Karpas-422 (cell line): ENCODE measurements around the gene KCNJ4. TPM values are rescaled to one million over a fixed set of nuclear protein-coding genes. Genes with fewer than 3 reads are reported as not detected.

Experiments
- DNase-seq: peaks from one replicate; pipeline ENCODE4 v3.0.0-alpha.2; 2015
- H2AFZ ChIP-seq: fragments of 200-600 bp; sonication (generic); 2 replicates; pipeline ENCODE4 v1.6.1; 2014; ENCODE audit warnings: antibody characterized with exemption, low read length, mixed read lengths
- H3K27ac ChIP-seq: fragments of 200-600 bp; sonication (generic); 2 replicates; pipeline ENCODE4 v1.5.1; 2014; ENCODE audit warnings: mild to moderate bottlenecking, low read length, moderate library complexity
- H3K27me3 ChIP-seq: fragments of 200-600 bp; sonication (generic); 2 replicates; pipeline ENCODE4 v1.6.1; 2014; ENCODE audit warnings: low read length, mixed read lengths
- H3K36me3 ChIP-seq: fragments of 200-600 bp; sonication (generic); 2 replicates; pipeline ENCODE4 v1.6.1; 2014; ENCODE audit warnings: low read length, mixed read lengths; ENCODE audit not compliant: insufficient read depth
- H3K4me1 ChIP-seq: fragments of 200-600 bp; sonication (generic); 2 replicates; pipeline ENCODE4 v1.6.1; 2014; ENCODE audit warnings: mild to moderate bottlenecking, low read length, mixed read lengths
- H3K4me2 ChIP-seq: fragments of 200-600 bp; sonication (generic); 2 replicates; pipeline ENCODE4 v1.6.1; 2014; ENCODE audit warnings: low read length, low read depth, mild to moderate bottlenecking; ENCODE audit not compliant: poor library complexity, severe bottlenecking
- H3K4me3 ChIP-seq: fragments of 200-600 bp; sonication (generic); 2 replicates; pipeline ENCODE4 v1.5.1; 2014; ENCODE audit warnings: mild to moderate bottlenecking, antibody characterized with exemption, low read length, mixed read lengths
- H3K79me2 ChIP-seq: fragments of 200-600 bp; sonication (generic); 2 replicates; pipeline ENCODE4 v1.6.1; 2014; ENCODE audit warnings: mild to moderate bottlenecking, low read length, mixed read lengths
- H3K9ac ChIP-seq: fragments of 200-600 bp; sonication (generic); 2 replicates; pipeline ENCODE4 v1.6.0; 2014; ENCODE audit warnings: low read length
- H3K9me2 ChIP-seq: fragments of 200-600 bp; sonication (generic), shearing (Covaris generic); replicated peaks from 2 replicates; pipeline ENCODE4 v1.6.0; 2014; ENCODE audit warnings: mild to moderate bottlenecking, low read length, moderate library complexity; ENCODE audit not compliant: insufficient read depth
- H3K9me3 ChIP-seq: fragments of 300-700, 200-600 bp; sonication (generic); 2 replicates; pipeline ENCODE4 v1.6.1; 2014; ENCODE audit warnings: low read length, mixed read lengths
- H4K20me1 ChIP-seq: fragments of 200-600 bp; sonication (generic); 2 replicates; pipeline ENCODE4 v1.6.1; 2014; ENCODE audit warnings: mild to moderate bottlenecking, antibody characterized with exemption, low read length, low read depth; ENCODE audit not compliant: insufficient read depth
- total RNA-seq: library from RNA; depleted of rRNA; stranded (reverse); fragments of >200 nt; shearing (Covaris generic); gene quantifications from 2 replicates; pipeline ENCODE4 v1.2.3, GENCODE V29; 2014; ENCODE audit warnings: low replicate concordance; rRNA removed

KCNJ4 gene
- not detected in 2 replicates for total RNA-seq

DNA sequence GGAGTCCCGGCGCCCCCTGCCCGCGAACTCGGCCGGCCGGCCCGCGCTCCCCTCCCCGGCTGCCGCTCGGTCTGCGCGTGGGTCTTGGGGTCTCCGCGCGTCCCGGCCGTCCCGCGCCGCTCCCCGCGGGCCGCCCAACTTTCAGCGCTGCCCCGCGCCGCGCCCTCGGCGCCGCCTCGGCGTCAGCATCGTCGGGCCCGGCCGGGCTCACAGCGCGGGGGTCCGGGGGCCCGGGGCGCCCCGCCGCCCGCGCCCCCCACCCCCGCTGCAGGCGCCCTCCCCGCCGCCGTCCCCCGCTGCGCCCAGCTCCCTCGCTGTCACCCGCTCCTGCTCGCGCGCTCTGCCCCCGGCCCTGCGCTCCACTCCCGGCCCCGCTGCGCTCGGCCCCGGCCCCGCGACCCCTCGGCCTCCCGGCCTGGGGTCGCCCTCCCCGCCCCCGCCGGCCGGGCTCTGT lies at the start of gene KCNJ4:
KCNJ4 (minus strand) TSS at position 124 of the 454 bp plus-strand sequence. CDS start 27,067 bp downstream, outside the sequence.
- no peaks in the 10 kb centered on the region for H3K4me1 ChIP-seq
- no peaks in the 10 kb centered on the region for H3K36me3 ChIP-seq
- DNase-seq = no peak
- no peaks in the 10 kb centered on the region for H3K27me3 ChIP-seq
- no peak within 1 kb of the TSS for H3K4me2 ChIP-seq
- no peaks in the 10 kb centered on the region for H4K20me1 ChIP-seq
- no peak within 1 kb of the TSS for H2AFZ ChIP-seq
- no peaks in the 10 kb centered on the region for H3K79me2 ChIP-seq
- no peaks in the 10 kb centered on the region for H3K9me3 ChIP-seq
- no peak within 1 kb of the TSS for H3K27ac ChIP-seq
- no peaks in the 10 kb centered on the region for H3K9me2 ChIP-seq
- H3K4me3 ChIP-seq = no peak within 1 kb of the TSS
- no peak within 1 kb of the TSS for H3K9ac ChIP-seq

GRCh38 chr22:38503021-38503420 lies 48.0 kb upstream of the KCNJ4 start:
- H3K9ac ChIP-seq = no peak overlapping the region
- H3K79me2 ChIP-seq = peaks cover 71% of the 10 kb centered on the region
- DNase-seq = no peak
- no peak overlapping the region for H3K27ac ChIP-seq
- H4K20me1 ChIP-seq = peaks cover 31% of the 10 kb centered on the region
- no peak overlapping the region for H2AFZ ChIP-seq
- no peaks in the 10 kb centered on the region for H3K9me3 ChIP-seq
- H3K4me2 ChIP-seq = peak overlapping the region; percentile 84
- no peaks in the 10 kb centered on the region for H3K27me3 ChIP-seq
- no peaks in the 10 kb centered on the region for H3K9me2 ChIP-seq
- no peak overlapping the region for H3K4me3 ChIP-seq
- H3K36me3 ChIP-seq = peaks cover 63% of the 10 kb centered on the region
- H3K4me1 ChIP-seq = peaks cover 38% of the 10 kb centered on the region

- Histone ChIP-seq H3K9me3 (no peaks in the 10 kb centered on the region), H3K4me3 (no peak overlapping the region), H3K4me2 (peak overlapping the region; percentile 84), H3K79me2 (peaks cover 76% of the 10 kb centered on the region), H3K27ac (no peak overlapping the region), H4K20me1 (peaks cover 36% of the 10 kb centered on the region), H3K4me1 (peaks cover 35% of the 10 kb centered on the region), H3K36me3 (peaks cover 68% of the 10 kb centered on the region), H3K9me2 (no peaks in the 10 kb centered on the region), H2AFZ (no peak overlapping the region), H3K9ac (no peak overlapping the region), H3K27me3 (no peaks in the 10 kb centered on the region)
- no peak for DNase-seq
Measured at GRCh38 chr22:38501797-38502672, 47.0 kb upstream of the KCNJ4 start.

DNA sequence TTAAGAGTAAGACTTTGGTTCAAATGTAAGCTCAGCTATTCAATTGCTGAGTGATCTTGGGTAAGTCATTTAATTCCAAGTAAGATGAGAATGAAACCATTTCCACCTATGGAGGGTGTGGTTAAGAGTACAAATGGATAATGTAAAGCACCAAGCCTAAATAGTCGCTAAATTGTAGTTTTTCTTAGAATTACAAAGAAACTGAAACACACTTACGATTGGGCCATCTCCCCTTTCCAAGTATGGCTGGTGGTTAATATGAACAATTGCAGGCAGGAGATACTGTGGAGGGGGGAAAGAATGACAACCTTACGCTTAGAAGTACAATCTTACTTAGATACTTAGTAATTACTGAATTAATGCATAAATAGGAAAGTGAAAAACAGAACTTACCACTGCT lies 42.9 kb upstream of the KCNJ4 start:
- Histone ChIP-seq H3K4me2 (no peak overlapping the region), H3K9me2 (no peaks in the 10 kb centered on the region), H3K27ac (no peak overlapping the region), H4K20me1 (peaks cover 39% of the 10 kb centered on the region), H3K4me1 (peaks cover 7% of the 10 kb centered on the region), H3K4me3 (no peak overlapping the region), H3K27me3 (no peaks in the 10 kb centered on the region), H3K9ac (no peak overlapping the region), H3K79me2 (peaks cover 55% of the 10 kb centered on the region), H3K9me3 (no peaks in the 10 kb centered on the region), H3K36me3 (peaks cover 85% of the 10 kb centered on the region), H2AFZ (no peak overlapping the region)
- DNase-seq = no peak

DNA sequence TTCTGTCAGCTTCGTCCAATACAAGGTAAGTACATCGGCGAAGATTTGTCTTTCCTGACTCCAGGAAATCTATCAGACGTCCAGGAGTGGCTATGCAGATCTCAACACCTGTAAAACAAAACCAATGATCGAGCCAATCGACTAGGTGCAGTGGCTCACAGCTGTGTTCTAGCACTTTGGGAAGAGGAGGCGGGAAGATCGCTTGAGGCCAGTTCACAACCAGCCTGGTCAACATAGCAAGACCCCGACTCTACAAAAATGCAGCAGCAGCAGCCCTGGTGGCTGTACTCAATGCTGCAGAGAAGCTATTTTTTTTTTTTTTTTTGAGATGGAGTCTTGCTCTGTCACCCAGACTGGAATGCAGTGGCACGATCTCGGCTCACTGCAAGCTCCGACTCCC lies 39.9 kb upstream of the KCNJ4 start:
- peaks cover 23% of the 10 kb centered on the region for H4K20me1 ChIP-seq
- no peak overlapping the region for H3K4me3 ChIP-seq
- H3K27me3 ChIP-seq = no peaks in the 10 kb centered on the region
- no peaks in the 10 kb centered on the region for H3K4me1 ChIP-seq
- no peaks in the 10 kb centered on the region for H3K9me2 ChIP-seq
- no peak overlapping the region for H3K4me2 ChIP-seq
- no peak overlapping the region for H2AFZ ChIP-seq
- H3K9ac ChIP-seq = no peak overlapping the region
- peaks cover 32% of the 10 kb centered on the region for H3K79me2 ChIP-seq
- H3K36me3 ChIP-seq = peaks cover 89% of the 10 kb centered on the region
- no peak overlapping the region for H3K27ac ChIP-seq
- no peak for DNase-seq
- no peaks in the 10 kb centered on the region for H3K9me3 ChIP-seq

- H2AFZ ChIP-seq = no peak overlapping the region
- H3K4me1 ChIP-seq = no peaks in the 10 kb centered on the region
- H3K4me2 ChIP-seq = no peak overlapping the region
- no peak overlapping the region for H3K27ac ChIP-seq
- no peak for DNase-seq
- H3K79me2 ChIP-seq = peaks cover 30% of the 10 kb centered on the region
- no peaks in the 10 kb centered on the region for H3K9me2 ChIP-seq
- no peaks in the 10 kb centered on the region for H3K9me3 ChIP-seq
- peaks cover 23% of the 10 kb centered on the region for H4K20me1 ChIP-seq
- no peak overlapping the region for H3K9ac ChIP-seq
- H3K4me3 ChIP-seq = no peak overlapping the region
- no peaks in the 10 kb centered on the region for H3K27me3 ChIP-seq
- H3K36me3 ChIP-seq = peaks cover 89% of the 10 kb centered on the region
Measured at GRCh38 chr22:38494498-38494897, 39.5 kb upstream of the KCNJ4 start.

- H3K4me1 ChIP-seq = no peaks in the 10 kb centered on the region
- peaks cover 88% of the 10 kb centered on the region for H3K36me3 ChIP-seq
- no peak for DNase-seq
- H3K9me2 ChIP-seq = no peaks in the 10 kb centered on the region
- no peaks in the 10 kb centered on the region for H3K9me3 ChIP-seq
- H3K79me2 ChIP-seq = peaks cover 11% of the 10 kb centered on the region
- no peak overlapping the region for H3K9ac ChIP-seq
- H3K27me3 ChIP-seq = no peaks in the 10 kb centered on the region
- peaks cover 30% of the 10 kb centered on the region for H4K20me1 ChIP-seq
- no peak overlapping the region for H2AFZ ChIP-seq
- H3K4me2 ChIP-seq = no peak overlapping the region
- no peak overlapping the region for H3K27ac ChIP-seq
- H3K4me3 ChIP-seq = no peak overlapping the region
Measured at GRCh38 chr22:38491707-38492348, 36.8 kb upstream of the KCNJ4 start.

GRCh38 chr22:38490915-38491314 lies 35.9 kb upstream of the KCNJ4 start:
- no peak overlapping the region for H3K4me2 ChIP-seq
- DNase-seq = no peak
- H3K9me2 ChIP-seq = no peaks in the 10 kb centered on the region
- peaks cover 5% of the 10 kb centered on the region for H3K79me2 ChIP-seq
- H4K20me1 ChIP-seq = peaks cover 28% of the 10 kb centered on the region
- H3K4me3 ChIP-seq = no peak overlapping the region
- no peak overlapping the region for H3K9ac ChIP-seq
- H3K27ac ChIP-seq = no peak overlapping the region
- H2AFZ ChIP-seq = no peak overlapping the region
- H3K27me3 ChIP-seq = no peaks in the 10 kb centered on the region
- H3K4me1 ChIP-seq = no peaks in the 10 kb centered on the region
- peaks cover 88% of the 10 kb centered on the region for H3K36me3 ChIP-seq
- H3K9me3 ChIP-seq = no peaks in the 10 kb centered on the region
